Sigmoid colon (tissue), 7 donors: ENCODE results near the gene DHCR7. TPM values are rescaled to one million over a fixed set of nuclear protein-coding genes. Genes with fewer than 3 reads are reported as not detected.

Experiments
- DNase-seq: peaks from one replicate; pipeline ENCODE4 v3.0.0-alpha.2; 2019
- H3K27ac ChIP-seq, 4 donors: fragments of 200-600 bp; sonication (generic); one replicate each; pipeline ENCODE4 v1.5.1; 2016 to 2019; ENCODE audit warnings: mild to moderate bottlenecking in 1 of 4
- H3K27me3 ChIP-seq, 3 donors: fragments of 200-600 bp; sonication (generic); one replicate each; pipeline ENCODE4 v1.5.1; 2019; ENCODE audit warnings: mild to moderate bottlenecking in 1 of 3
- H3K36me3 ChIP-seq, 4 donors: fragments of 200-600 bp; sonication (generic); one replicate each; pipeline ENCODE4 v1.5.1; 2016 to 2019
- H3K4me1 ChIP-seq, 4 donors: fragments of 200-600 bp; sonication (generic); one replicate each; pipeline ENCODE4 v1.5.1; 2017 to 2019
- H3K4me3 ChIP-seq, 4 donors: fragments of 200-600 bp; sonication (generic); one replicate each; pipeline ENCODE4 v1.5.1; 2017 to 2019; ENCODE audit warnings: mild to moderate bottlenecking in 2 of 4, moderate library complexity in 1 of 4
- H3K9me3 ChIP-seq, 4 donors: fragments of 200-600 bp in 3 of 4; sonication (generic) in 3 of 4; one replicate each; pipeline versions ENCODE4 v1.5.1 to v1.6.1; 2013 to 2019
- CTCF ChIP-seq, 4 experiments: fragments of 450-650 bp in 3 of 4; fragments of 200-600 bp in 1 of 4; IDR thresholded peaks; one replicate each; pipeline ENCODE4 v1.5.1; 2016 to 2019; ENCODE audit warnings: antibody characterized with exemption in 4 of 4, mild to moderate bottlenecking in 3 of 4, moderate library complexity in 2 of 4
- EP300 ChIP-seq, 4 donors: sonication (generic); formaldehyde crosslinking; IDR thresholded peaks; one replicate each; pipeline ENCODE4 v1.6.1; 2017; ENCODE audit warnings: antibody characterized with exemption in 4 of 4
- POLR2A ChIP-seq, 2 donors: fragments of 450-650 bp; IDR thresholded peaks; one replicate each; pipeline ENCODE4 v1.6.1; 2016; ENCODE audit warnings: antibody characterized with exemption in 2 of 2, mild to moderate bottlenecking in 2 of 2, moderate library complexity in 2 of 2
- POLR2AphosphoS5 ChIP-seq, 4 donors: sonication (generic); formaldehyde crosslinking; IDR thresholded peaks; one replicate each; pipeline ENCODE4 v1.6.1; 2017; ENCODE audit warnings: antibody characterized with exemption in 4 of 4
- WGBS, 2 donors: extraction: QIAGEN DNeasy Blood & Tissue Kit; methylation state at CpG; one replicate each; pipeline ENCODE4 v1.1.7; 2013; 5-methylcytosine and 5-hydroxymethylcytosine counted together
- intact Hi-C: fragments of 100-400 bp; cut with DNase I; formaldehyde crosslinking; loops from one replicate; pipeline ENCODE4 v1.15.1; 2023
- polyA plus RNA-seq, 3 donors: library from polyadenylated mRNA; stranded (reverse); fragments of 200-250 nt; gene quantifications; one replicate each; pipeline ENCODE4 v1.2.3, GENCODE V29; 2013
- total RNA-seq, 4 donors: library from RNA; depleted of rRNA; stranded (reverse); fragments of >200 nt; gene quantifications; one replicate each; pipeline ENCODE4 v1.1.0, GENCODE V29; 2016
- donor health status: healthy with polysubstance abuse.
- donor health status: Bipolar disorder and iron deficiency.
- donor health status: healthy.

DHCR7 gene
- total and polyA plus RNA-seq, 7 donors = 2.4 to 54.2 (median 6.0) TPM

DNA sequence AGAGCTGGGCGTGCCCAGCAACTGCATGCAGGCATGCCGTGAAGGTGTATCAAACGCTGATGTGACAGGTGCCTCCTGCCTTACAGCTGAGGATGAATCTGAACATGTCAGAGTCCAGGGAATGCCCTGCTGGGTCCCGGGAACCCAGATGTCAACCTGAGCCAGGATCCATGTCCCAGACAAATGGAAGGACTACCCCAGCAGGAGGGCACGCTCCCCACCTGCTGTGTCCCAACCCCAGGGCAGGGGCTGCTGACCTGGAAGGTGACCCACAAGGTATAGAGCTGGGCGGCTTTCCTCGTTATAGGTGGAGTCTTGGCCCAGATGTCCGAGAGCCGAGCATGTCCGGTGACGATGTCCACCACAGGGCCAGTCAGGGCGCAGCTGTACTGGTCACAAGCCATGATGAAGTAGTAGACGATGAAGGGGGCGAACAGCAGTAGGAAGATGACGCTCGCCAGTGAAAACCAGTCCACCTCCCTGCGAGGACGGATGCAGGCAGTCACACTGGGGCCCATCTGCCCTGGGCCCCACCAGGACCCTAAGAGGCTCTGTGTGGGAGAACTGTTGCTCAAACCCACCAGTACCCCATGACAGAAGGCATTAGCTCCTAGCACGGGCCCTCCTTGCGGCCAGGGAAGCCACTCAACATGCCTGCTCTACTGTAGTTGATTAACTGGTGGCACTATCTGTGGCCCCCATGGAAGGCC lies 4.3 kb downstream of the DHCR7 start:
- TF ChIP-seq POLR2AphosphoS5 (IDR thresholded peaks at IDR 0.05) = no peak
- no peak for TF ChIP-seq EP300 (IDR thresholded peaks at IDR 0.05)
- TF ChIP-seq CTCF (IDR thresholded peaks at IDR 0.05) = no peak
- no peak for TF ChIP-seq POLR2A (IDR thresholded peaks at IDR 0.05)
- 95 to 97% methylated on average over 20 of the region's 20 CpGs for WGBS, 2 donors
- Histone ChIP-seq H3K4me1 (peaks cover 0 to 16% (median 14%) of the 10 kb centered on the region in 4 donors), H3K36me3 (peaks cover 0 to 29% (median under 1%) of the 10 kb centered on the region in 4 donors), H3K9me3 (no peaks in the 10 kb centered on the region), H3K4me3 (no peak overlapping the region), H3K27ac (no peak overlapping the region), H3K27me3 (no peaks in the 10 kb centered on the region)
- intact Hi-C loops = no loop called here
- peak; percentile 53 for DNase-seq

DNA sequence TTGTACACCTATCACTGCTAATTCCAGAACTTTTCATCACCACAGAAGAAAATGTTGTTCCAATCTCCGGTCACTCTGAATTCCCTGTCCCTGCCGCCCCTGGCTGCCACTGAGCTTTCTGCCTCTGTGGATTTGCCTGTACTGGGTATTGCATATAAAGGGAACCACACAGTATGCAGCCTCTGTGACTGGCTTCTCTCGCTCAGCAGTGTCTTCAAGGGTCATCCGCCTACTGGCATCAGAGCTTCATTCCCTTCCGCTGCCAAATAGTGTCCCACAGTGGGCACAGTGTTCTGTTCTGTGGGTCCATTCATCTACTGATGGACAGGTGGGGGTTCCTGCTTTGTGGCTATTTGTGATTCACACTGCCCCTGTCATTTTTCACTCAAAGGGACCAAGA lies 5.3 kb downstream of the DHCR7 start:
- 98 to 99% methylated on average over 5 of the region's 5 CpGs for WGBS, 2 donors
- no peak overlapping the region for H3K4me3 ChIP-seq
- peaks cover 0 to 38% (median 1%) of the 10 kb centered on the region in 4 donors for H3K36me3 ChIP-seq
- no peak overlapping the region for H3K27ac ChIP-seq
- peaks cover 0 to 7% (median 6%) of the 10 kb centered on the region in 4 donors for H3K4me1 ChIP-seq
- TF ChIP-seq EP300 (IDR thresholded peaks at IDR 0.05) = no peak
- no peak for TF ChIP-seq CTCF (IDR thresholded peaks at IDR 0.05)
- no peak for TF ChIP-seq POLR2A (IDR thresholded peaks at IDR 0.05)
- peak; percentile 13 for DNase-seq
- H3K27me3 ChIP-seq = no peaks in the 10 kb centered on the region
- intact Hi-C loops = no loop called here
- no peaks in the 10 kb centered on the region for H3K9me3 ChIP-seq

DNA sequence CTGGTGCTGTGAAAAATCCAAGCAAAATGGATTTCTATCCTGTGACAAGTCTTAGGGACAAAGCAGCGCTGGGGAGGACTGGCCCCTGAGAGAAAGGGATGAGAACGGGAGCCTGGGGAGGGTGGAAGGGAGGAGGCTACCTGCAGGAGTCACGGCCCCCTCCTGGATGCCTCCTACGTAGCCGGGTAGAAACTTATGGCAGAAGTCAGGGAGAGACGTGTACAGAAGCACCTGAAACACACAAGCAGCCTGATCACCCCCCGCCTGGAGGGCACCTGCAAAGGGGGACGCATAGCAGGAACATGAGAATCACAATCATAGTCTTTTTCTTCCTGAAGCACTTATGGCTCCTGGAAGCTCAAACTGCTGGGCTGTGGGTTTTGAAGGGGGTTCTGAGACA lies 6.1 kb downstream of the DHCR7 start:
- H3K4me1 ChIP-seq = no peaks in the 10 kb centered on the region
- no peak for TF ChIP-seq EP300 (IDR thresholded peaks at IDR 0.05)
- TF ChIP-seq POLR2AphosphoS5 (IDR thresholded peaks at IDR 0.05) = no peak
- TF ChIP-seq CTCF (IDR thresholded peaks at IDR 0.05) = no peak
- TF ChIP-seq POLR2A (IDR thresholded peaks at IDR 0.05) = no peak
- no peaks in the 10 kb centered on the region for H3K27me3 ChIP-seq
- no peak overlapping the region for H3K4me3 ChIP-seq
- DNase-seq = no peak
- intact Hi-C loops = no loop called here
- no peaks in the 10 kb centered on the region for H3K9me3 ChIP-seq
- H3K36me3 ChIP-seq = peaks cover 0 to 46% (median 1%) of the 10 kb centered on the region in 4 donors
- H3K27ac ChIP-seq = no peak overlapping the region
- 94 to 96% methylated on average over 8 of the region's 8 CpGs for WGBS, 2 donors

DNA sequence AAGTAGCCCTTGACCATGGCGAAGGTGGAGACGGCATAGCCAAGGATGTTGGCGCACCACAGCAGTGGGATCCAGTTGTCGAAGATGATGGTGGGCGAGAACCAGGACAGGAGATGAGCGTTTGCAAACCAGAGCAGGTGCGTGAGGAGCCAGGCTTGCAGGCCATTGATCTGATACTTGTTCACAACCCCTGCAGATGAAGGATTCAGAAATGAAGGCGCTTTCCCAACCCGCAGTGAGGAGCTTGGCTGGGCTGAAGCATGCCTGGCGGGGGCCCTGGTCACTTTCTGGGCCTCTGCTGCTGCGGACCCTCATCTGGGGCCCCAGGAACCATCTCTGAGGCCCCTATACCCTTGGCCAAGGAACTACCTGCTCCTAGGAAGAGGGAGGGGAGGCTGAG lies 6.9 kb downstream of the DHCR7 start:
- intact Hi-C loops = no loop called here
- Histone ChIP-seq H3K4me3 (no peak overlapping the region), H3K4me1 (no peaks in the 10 kb centered on the region), H3K27ac (no peak overlapping the region), H3K36me3 (peaks cover 0 to 47% (median 1%) of the 10 kb centered on the region in 4 donors), H3K27me3 (no peaks in the 10 kb centered on the region), H3K9me3 (no peaks in the 10 kb centered on the region)
- TF ChIP-seq POLR2A (IDR thresholded peaks at IDR 0.05) (no peak), EP300 (IDR thresholded peaks at IDR 0.05) (no peak), CTCF (IDR thresholded peaks at IDR 0.05) (no peak), POLR2AphosphoS5 (IDR thresholded peaks at IDR 0.05) (no peak)
- DNase-seq = no peak
- 98% methylated on average over 11 of the region's 11 CpGs for WGBS, 2 donors
